ENCODE data around the gene SLC9A9.

DNA sequence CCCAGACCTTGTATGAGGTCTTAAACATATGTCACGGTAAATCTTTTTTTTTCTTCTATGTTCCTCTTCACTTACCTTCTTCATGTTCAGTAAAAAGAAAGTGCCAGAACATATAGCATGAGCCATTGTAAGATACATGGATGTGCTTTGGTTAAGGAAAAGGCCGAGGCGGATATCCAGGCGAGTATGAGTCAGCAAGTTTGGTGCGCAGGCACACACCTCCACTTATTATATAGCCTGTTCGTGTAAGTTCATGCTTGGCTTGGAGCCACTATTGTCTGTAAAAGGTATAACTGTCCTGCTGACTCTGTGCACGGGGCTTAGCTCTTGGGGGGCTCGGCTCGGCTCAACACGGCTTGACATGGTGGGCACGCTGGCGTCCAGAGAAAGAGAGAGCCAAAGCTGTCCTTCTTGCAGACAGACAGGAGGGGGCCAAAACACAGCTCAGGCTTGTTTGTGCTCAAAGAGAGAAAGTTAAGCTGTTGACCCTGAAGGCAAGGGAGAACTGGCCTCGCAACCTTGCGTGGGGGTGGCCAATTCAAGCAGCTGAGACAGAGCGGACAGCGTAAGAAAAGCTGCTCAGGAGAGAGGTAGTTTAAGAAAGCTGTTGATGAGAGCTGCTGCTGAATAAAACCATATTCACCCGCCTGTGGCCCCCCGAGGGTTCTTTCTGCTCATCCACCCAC is 251.2 kb downstream of the SLC9A9 start:
- TF ChIP-seq CTCF (IDR thresholded peaks at IDR 0.05; ENCODE audit: low read depth, low read length) (no peak), EZH2phosphoT487 (IDR thresholded peaks at IDR 0.05; ENCODE audit: low read depth) (no peak)
